GM19025 (cell line): ENCODE measurements around the gene RSRP1.

Experiments
- ATAC-seq: cut with Tn5 transposase; IDR thresholded peaks from one replicate; pipeline ENCODE4 v1.9.1; 2021; ENCODE audit warnings: mild to moderate bottlenecking, low read depth, moderate library complexity; ENCODE audit not compliant: unreplicated experiment

The RSRP1 gene

GRCh38 chr1:25220666-25221065, 26.6 kb downstream of the RSRP1 start:
- ATAC-seq: no peak

- ATAC-seq: no peak
Measured at GRCh38 chr1:25219661-25220251, 27.5 kb downstream of the RSRP1 start.

- ATAC-seq: no peak
Measured at GRCh38 chr1:25217598-25218232, 29.5 kb downstream of the RSRP1 start.

- ATAC-seq: no peak
Measured at GRCh38 chr1:25217015-25217414, 30.2 kb downstream of the RSRP1 start.

GRCh38 chr1:25216123-25216522, 31.1 kb downstream of the RSRP1 start:
- no peak for ATAC-seq

- no peak for ATAC-seq
Measured at GRCh38 chr1:25212725-25213124, 34.5 kb downstream of the RSRP1 start.

- ATAC-seq: no peak
Measured at GRCh38 chr1:25210728-25211127, 36.5 kb downstream of the RSRP1 start.

- no peak for ATAC-seq
Measured at GRCh38 chr1:25209516-25209915, 37.7 kb downstream of the RSRP1 start.

GRCh38 chr1:25208561-25209222, 38.6 kb downstream of the RSRP1 start:
- no peak for ATAC-seq

GRCh38 chr1:25208092-25208491, 39.2 kb downstream of the RSRP1 start:
- no peak for ATAC-seq

GRCh38 chr1:25206201-25206600, 41.1 kb downstream of the RSRP1 start:
- no peak for ATAC-seq

- ATAC-seq: no peak
Measured at GRCh38 chr1:25205786-25206185, 41.5 kb downstream of the RSRP1 start.

- no peak for ATAC-seq
Measured at GRCh38 chr1:25204797-25205480, 42.3 kb downstream of the RSRP1 start.

GRCh38 chr1:25201006-25201405, 46.2 kb downstream of the RSRP1 start:
- ATAC-seq: no peak

GRCh38 chr1:25199819-25200620, 47.2 kb downstream of the RSRP1 start:
- no peak for ATAC-seq

GRCh38 chr1:25198663-25199252, 48.5 kb downstream of the RSRP1 start:
- ATAC-seq: no peak

- ATAC-seq: no peak
Measured at GRCh38 chr1:25197982-25198662, 49.1 kb downstream of the RSRP1 start.

- no peak for ATAC-seq
Measured at GRCh38 chr1:25197235-25197975, 49.8 kb downstream of the RSRP1 start.

- no peak for ATAC-seq
Measured at GRCh38 chr1:25196830-25197229, 50.4 kb downstream of the RSRP1 start.
